K562 (cell line): Measurements from ENCODE around the gene RBM28. TPM values are rescaled to one million over a fixed set of nuclear protein-coding genes. Genes with fewer than 3 reads are reported as not detected.

Source experiments
- ATAC-seq: fragments of 200-7000 bp; cut with Tn5 transposase; 3 replicates; pipeline ENCODE4 v1.9.1; 2020; ENCODE audit warnings: moderate library complexity
- BruUV-seq: library from RNA; stranded (reverse); fragments of 400-500 nt; replicated peaks from 2 replicates; lab custom pipeline; 2021; lab: Mats Ljungman, UMichigan
- CTCF ChIA-PET: fragments of 300-600 bp; formaldehyde crosslinking; extraction: SDS; loops from one replicate; lab custom pipeline; 2021; ENCODE audit warnings: low intra/inter-chr PET ratio; lab: Yijun Ruan, JAX
- POLR2A ChIA-PET: fragments of 300-600, 350-650 bp; sonication (Branson Sonifier 250); formaldehyde crosslinking; extraction: SDS; loops from one replicate; lab custom pipeline; 2021; ENCODE audit warnings: antibody characterized with exemption, inconsistent platforms; lab: Yijun Ruan, JAX
- DNase-seq, 4 experiments: peaks; one replicate each; pipeline versions ENCODE4 v3.0.0 to v3.0.0-alpha.2; 2011 to 2018; ENCODE audit warnings: low spot score in 3 of 4, mixed read lengths in 3 of 4; ENCODE audit errors: extremely low read depth in 1 of 4
- FAIRE-seq: peaks from 2 replicates; lab custom pipeline; 2011; peaks lifted over from hg19 to GRCh38; lab: Jason Lieb, UNC
- H2AFZ ChIP-seq: 2 replicates; pipeline ENCODE4 v1.6.0; 2011; ENCODE audit warnings: low read depth, low read length, control low read depth, inconsistent platforms
- H3K27ac ChIP-seq: fragments of 200-600 bp; 3 replicates; pipeline ENCODE4 v1.8.0; 2011; ENCODE audit warnings: low read depth, mild to moderate bottlenecking, control low read depth, inconsistent platforms, low read length, moderate library complexity, mixed read lengths; ENCODE audit errors: extremely low read depth
- H3K27me3 ChIP-seq, 2 experiments: fragments of 300-600 bp in 1 of 2; 2 replicates in 1 of 2; 3 replicates in 1 of 2; pipeline versions ENCODE4 v1.6.0 to v1.8.0; 2011; ENCODE audit warnings: inconsistent platforms in 2 of 2, low read length in 2 of 2, mild to moderate bottlenecking in 1 of 2, mixed read lengths in 1 of 2, moderate library complexity in 1 of 2; ENCODE audit not compliant: control insufficient read depth in 2 of 2, insufficient read depth in 2 of 2
- H3K36me3 ChIP-seq: fragments of 300-600 bp; 3 replicates; pipeline ENCODE4 v1.8.0; 2011; ENCODE audit warnings: mild to moderate bottlenecking, low read length, inconsistent platforms; ENCODE audit not compliant: control insufficient read depth, insufficient read depth
- H3K4me1 ChIP-seq, 2 experiments: fragments of 200-600 bp in 1 of 2; replicated peaks in 1 of 2; 2 replicates in 1 of 2; 3 replicates in 1 of 2; pipeline versions ENCODE4 v1.5.1 to v1.8.0; 2011; ENCODE audit warnings: inconsistent platforms in 2 of 2, low read length in 2 of 2, mild to moderate bottlenecking in 1 of 2, mixed read lengths in 1 of 2, moderate library complexity in 1 of 2; ENCODE audit not compliant: control insufficient read depth in 2 of 2, insufficient read depth in 2 of 2
- H3K4me2 ChIP-seq: 2 replicates; pipeline ENCODE4 v1.6.1; 2011; ENCODE audit warnings: low read length, control low read depth, inconsistent platforms, mixed read lengths; ENCODE audit not compliant: insufficient read depth
- H3K4me3 ChIP-seq: fragments of 200-600 bp; sonication (generic), shearing (Covaris generic); 2 replicates; pipeline ENCODE4 v1.5.1; 2016; ENCODE audit warnings: control low read depth, inconsistent platforms
- H3K79me2 ChIP-seq: fragments of 200-600 bp; 3 replicates; pipeline ENCODE4 v1.8.0; 2011; ENCODE audit warnings: low read length, inconsistent platforms; ENCODE audit not compliant: control insufficient read depth, insufficient read depth
- H3K9ac ChIP-seq, 2 experiments: 2 replicates each; pipeline versions ENCODE4 v1.6.0 to v1.6.1; 2011; ENCODE audit warnings: low read depth in 2 of 2, low read length in 2 of 2, control low read depth in 1 of 2, inconsistent platforms in 1 of 2, mild to moderate bottlenecking in 1 of 2, mixed read lengths in 1 of 2; ENCODE audit not compliant: insufficient read depth in 1 of 2
- H3K9me1 ChIP-seq: one replicate; pipeline ENCODE4 v1.6.0; 2011; ENCODE audit warnings: inconsistent platforms, mild to moderate bottlenecking, low read length, moderate library complexity; ENCODE audit not compliant: control insufficient read depth, insufficient read depth
- H3K9me3 ChIP-seq: replicated peaks from 2 replicates; pipeline ENCODE4 v1.5.1; 2011; ENCODE audit warnings: low read depth, low read length, inconsistent platforms; ENCODE audit not compliant: control insufficient read depth, insufficient read depth
- H4K20me1 ChIP-seq: replicated peaks from 2 replicates; pipeline ENCODE4 v1.6.1; 2011; ENCODE audit warnings: low read length, inconsistent platforms, mixed read lengths; ENCODE audit not compliant: control insufficient read depth, insufficient read depth
- ARID2 ChIP-seq: fragments of 450-650 bp; IDR thresholded peaks from 2 replicates; pipeline ENCODE4 v1.6.1; 2017; ENCODE audit warnings: antibody characterized with exemption, mild to moderate bottlenecking
- ARNT ChIP-seq, 2 experiments: fragments of 450-650 bp; IDR thresholded peaks; 2 replicates each; pipeline ENCODE4 v1.6.1; 2016; ENCODE audit warnings: mild to moderate bottlenecking in 1 of 2
- EP400 ChIP-seq: fragments of 450-650 bp; IDR thresholded peaks from 2 replicates; pipeline ENCODE4 v1.6.1; 2017; ENCODE audit warnings: antibody characterized with exemption, mild to moderate bottlenecking, moderate library complexity
- FOXK1 ChIP-seq: sonication (generic); formaldehyde crosslinking; IDR thresholded peaks from 2 replicates; pipeline ENCODE4 v1.8.0; 2022; ENCODE audit warnings: missing genetic modification reagents, mild to moderate bottlenecking, borderline replicate concordance
- HDAC3 ChIP-seq: fragments of 450-650 bp; IDR thresholded peaks from 2 replicates; pipeline ENCODE4 v1.6.1; 2018; ENCODE audit warnings: borderline replicate concordance, mild to moderate bottlenecking, moderate library complexity; ENCODE audit not compliant: partially characterized antibody
- HDAC8 ChIP-seq: fragments of 450-650 bp; IDR thresholded peaks from 2 replicates; pipeline ENCODE4 v1.6.1; 2016; ENCODE audit warnings: mild to moderate bottlenecking, missing genetic modification characterization, moderate library complexity, missing compliant biosample characterization
- HNRNPUL1 ChIP-seq: fragments of 200-400 bp; formaldehyde crosslinking; IDR thresholded peaks from 2 replicates; pipeline ENCODE4 v1.6.1; 2017; ENCODE audit warnings: low read length
- KLF13 ChIP-seq: fragments of 450-650 bp; IDR thresholded peaks from 2 replicates; pipeline ENCODE4 v1.6.1; 2016; ENCODE audit warnings: missing genetic modification characterization, low read depth, mild to moderate bottlenecking, missing compliant biosample characterization, moderate library complexity, borderline replicate concordance
- NR3C1 ChIP-seq: sonication (generic); formaldehyde crosslinking; IDR thresholded peaks from 2 replicates; pipeline ENCODE4 v1.8.1; 2022; ENCODE audit warnings: missing genetic modification reagents
- PATZ1 ChIP-seq: fragments of 250-450 bp; sonication (Bioruptor Pico); IDR thresholded peaks from 2 replicates; pipeline ENCODE4 v1.5.0; 2020; ENCODE audit warnings: mild to moderate bottlenecking, borderline replicate concordance
- RAD21 ChIP-seq, 2 experiments: fragments of 250-450 bp in 1 of 2; fragments of 450-650 bp in 1 of 2; sonication (Bioruptor Pico) in 1 of 2; formaldehyde crosslinking in 1 of 2; IDR thresholded peaks in 1 of 2; conservative IDR thresholded peaks in 1 of 2; 2 replicates each; pipeline versions ENCODE4 v1.4.0 to v1.8.0; 2020 to 2022; ENCODE audit warnings: mild to moderate bottlenecking in 2 of 2, moderate library complexity in 1 of 2
- SMARCA4 ChIP-seq: fragments of 450-650 bp; IDR thresholded peaks from 2 replicates; pipeline ENCODE4 v1.6.1; 2016
- USF1 ChIP-seq: sonication (generic); formaldehyde crosslinking; IDR thresholded peaks from 2 replicates; pipeline ENCODE4 v1.9.0; 2022; ENCODE audit warnings: mild to moderate bottlenecking, missing genetic modification reagents
- ZBTB17 ChIP-seq: fragments of 450-650 bp; formaldehyde crosslinking; IDR thresholded peaks from 2 replicates; pipeline ENCODE4 v1.4.0; 2020; ENCODE audit warnings: mild to moderate bottlenecking
- ZNF696 ChIP-seq: fragments of 250-450 bp; sonication (Bioruptor Pico); conservative IDR thresholded peaks from 2 replicates; pipeline ENCODE4 v1.4.0; 2020; ENCODE audit warnings: mild to moderate bottlenecking, moderate library complexity
- WGBS: fragments of 100-300 bp; shearing (Covaris generic); methylation state at CpG from one replicate; pipeline ENCODE4 v1.1.6; 2016; ENCODE audit warnings: low coverage, mixed read lengths; ENCODE audit not compliant: insufficient coverage; ENCODE audit errors: missing lambda C conversion rate; 5-methylcytosine and 5-hydroxymethylcytosine counted together
- in situ Hi-C: fragments of 300-500 bp; cut with MboI; formaldehyde crosslinking; loops from 4 replicates; pipeline ENCODE4 v1.15.0; 2018; ENCODE audit warnings: inconsistent platforms, mixed read lengths
- intact Hi-C: fragments of 100-400 bp; cut with micrococcal nuclease; formaldehyde crosslinking; loops from 2 replicates; pipeline ENCODE4 v1.14.2; 2022
- polyA plus RNA-seq, 8 experiments: library from polyadenylated mRNA; depleted of rRNA in 4 of 8; stranded (reverse) in 5 of 8; unstranded in 3 of 8; fragments of >200 nt; fragmentation: Nextera tagmentation in 2 of 8; fragmentation: Illumina TruSeq in 1 of 8; extraction: Ambion mirVana in 2 of 8; extraction: Trizol in 1 of 8; gene quantifications; 2 replicates each; pipeline versions ENCODE4 v1.2.1 to v1.2.3, GENCODE V29; 2011 to 2014; ENCODE audit warnings: inconsistent platforms in 1 of 8, missing spikeins in 1 of 8
- total RNA-seq, 7 experiments: library from RNA; depleted of rRNA in 6 of 7; stranded (reverse); fragments of >200 nt in 6 of 7; fragmentation: Illumina TruSeq in 2 of 7; extraction: Trizol in 2 of 7; gene quantifications; 2 replicates each; pipeline versions ENCODE4 v1.2.1 to v1.2.3, GENCODE V29; 2011 to 2021; ENCODE audit warnings: low replicate concordance in 1 of 7
- TF ChIP-seq, protein P1 (sequence below): fragments of 250-450 bp; sonication (Bioruptor Pico); IDR thresholded peaks from 2 replicates; pipeline ENCODE4 v1.6.1; 2021; ENCODE audit warnings: mild to moderate bottlenecking
- TF ChIP-seq, protein P2 (sequence below): fragments of 250-450 bp; sonication (Bioruptor Pico); IDR thresholded peaks from 2 replicates; pipeline ENCODE4 v1.8.0; 2022; ENCODE audit warnings: inconsistent platforms, mild to moderate bottlenecking, moderate library complexity, borderline replicate concordance
- TF ChIP-seq, protein P3 (sequence below): fragments of 250-450 bp; sonication (Bioruptor Pico); IDR thresholded peaks from 2 replicates; pipeline ENCODE4 v1.8.0; 2022; ENCODE audit warnings: moderate library complexity, mild to moderate bottlenecking, inconsistent platforms

RBM28 gene
- total and polyA plus RNA-seq, 9 of the 15 experiments (the other 6 are each of a cell fraction or from before 2014, with no cell fraction given): 65.8 to 213 (median 138) TPM

DNA sequence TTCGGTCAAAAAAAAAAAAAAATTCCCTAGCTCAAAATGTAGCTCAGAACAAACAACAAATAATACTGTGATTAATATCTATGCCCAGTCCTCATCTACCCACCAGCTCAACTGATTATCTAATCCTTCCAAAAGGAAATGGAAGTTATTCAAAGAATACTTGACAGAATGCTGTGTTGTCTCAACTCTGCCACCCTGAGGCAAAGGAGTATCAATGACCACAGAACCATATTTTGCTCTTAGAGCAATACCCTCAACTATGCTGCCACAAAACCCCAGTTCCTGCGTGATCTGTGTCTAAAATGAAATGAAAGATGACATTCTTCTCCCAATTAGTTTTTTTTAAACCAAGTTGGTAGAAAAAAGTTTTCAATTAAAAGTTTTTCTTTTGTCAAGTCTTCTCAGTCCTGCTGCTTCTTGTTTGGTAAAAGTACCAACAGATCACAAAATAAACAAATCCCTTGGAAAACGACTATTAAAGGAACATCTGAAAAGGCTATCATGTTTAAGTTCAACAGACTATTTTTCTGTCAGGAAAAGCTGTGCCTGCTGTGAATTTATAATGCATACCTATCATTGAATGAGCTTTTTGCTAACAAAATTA is 21.6 kb downstream of the RBM28 start:
- ChIA-PET CTCF (no interaction called here), POLR2A (interaction anchor here (1.0 kb wide), 2 partner anchors 11 to 13 kb away, joined by 3 read pairs; no protein-coding TSS in a partner anchor)
- Histone ChIP-seq H3K4me1 (no peaks in the 10 kb centered on the region; a peak in 1 of 5 replicates), H3K4me2 (no peak overlapping the region), H3K79me2 (no peaks in the 10 kb centered on the region), H3K4me3 (no peak overlapping the region), H2AFZ (no peak overlapping the region), H3K27ac (no peak overlapping the region), H4K20me1 (no peaks in the 10 kb centered on the region), H3K36me3 (peaks cover 99% of the 10 kb centered on the region), H3K27me3 (no peaks in the 10 kb centered on the region), H3K9me3 (no peaks in the 10 kb centered on the region), H3K9ac (no peak overlapping the region), H3K9me1 (no peaks in the 10 kb centered on the region)
- peak; percentile 82 for FAIRE-seq
- peak in 1 of 4 experiments; percentile 51 for DNase-seq
- intact Hi-C loops (loop anchor here (5.0 kb wide), 2 partner anchors 85 to 105 kb away; no protein-coding TSS in a partner anchor), in situ Hi-C loops (no loop called here)
- ATAC-seq: peak; percentile 90
- no TSS peak for BruUV-seq
- 69% methylated on average over 3 of the region's 3 CpGs for WGBS
- TF ChIP-seq ZNF696 (CRISPR knock-in tag) (no peak), ZBTB17 (CRISPR knock-in tag) (no peak), HDAC3 (no peak), NR3C1 (no peak), HNRNPUL1 (no peak), ARID2 (no peak), USF1 (no peak), EP400 (no peak), SMARCA4 (0 out of 2 replicates have a peak, but pooled peaks have one; percentile 25), KLF13 (tag) (no peak), ARNT (IDR thresholded peaks at IDR 0.05) (0 out of 4 replicates have a peak, but pooled peaks of 1 of the 2 experiments have one; percentile 13), HDAC8 (tag) (no peak), RAD21 (CRISPR knock-in tag; conservative IDR thresholded peaks at IDR 0.05 in 1 of 2, IDR thresholded peaks at IDR 0.05 in 1 of 2) (peak; percentile 53 to 69), FOXK1 (CRISPR knock-in tag) (no peak), PATZ1 (CRISPR knock-in tag) (no peak)
- TF ChIP-seq, protein P1, sequence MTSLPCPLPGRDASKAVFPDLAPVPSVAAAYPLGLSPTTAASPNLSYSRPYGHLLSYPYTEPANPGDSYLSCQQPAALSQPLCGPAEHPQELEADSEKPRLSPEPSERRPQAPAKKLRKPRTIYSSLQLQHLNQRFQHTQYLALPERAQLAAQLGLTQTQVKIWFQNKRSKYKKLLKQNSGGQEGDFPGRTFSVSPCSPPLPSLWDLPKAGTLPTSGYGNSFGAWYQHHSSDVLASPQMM (CRISPR knock-in tag): no peak
- TF ChIP-seq, protein P2, sequence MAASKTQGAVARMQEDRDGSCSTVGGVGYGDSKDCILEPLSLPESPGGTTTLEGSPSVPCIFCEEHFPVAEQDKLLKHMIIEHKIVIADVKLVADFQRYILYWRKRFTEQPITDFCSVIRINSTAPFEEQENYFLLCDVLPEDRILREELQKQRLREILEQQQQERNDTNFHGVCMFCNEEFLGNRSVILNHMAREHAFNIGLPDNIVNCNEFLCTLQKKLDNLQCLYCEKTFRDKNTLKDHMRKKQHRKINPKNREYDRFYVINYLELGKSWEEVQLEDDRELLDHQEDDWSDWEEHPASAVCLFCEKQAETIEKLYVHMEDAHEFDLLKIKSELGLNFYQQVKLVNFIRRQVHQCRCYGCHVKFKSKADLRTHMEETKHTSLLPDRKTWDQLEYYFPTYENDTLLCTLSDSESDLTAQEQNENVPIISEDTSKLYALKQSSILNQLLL: no peak
- TF ChIP-seq, protein P3, sequence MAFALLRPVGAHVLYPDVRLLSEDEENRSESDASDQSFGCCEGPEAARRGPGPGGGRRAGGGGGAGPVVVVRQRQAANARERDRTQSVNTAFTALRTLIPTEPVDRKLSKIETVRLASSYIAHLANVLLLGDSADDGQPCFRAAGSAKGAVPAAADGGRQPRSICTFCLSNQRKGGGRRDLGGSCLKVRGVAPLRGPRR: no peak
